WI38 (cell line): ENCODE results near the gene CYP2W1.

Experiments
- H3K4me3 ChIP-seq: 2 replicates; pipeline ENCODE4 v1.5.1; 2011; ENCODE audit warnings: low read depth, mild to moderate bottlenecking, control low read depth, low read length
- TF ChIP-seq, protein P1 (sequence below): IDR thresholded peaks from 2 replicates; pipeline ENCODE4 v1.5.1; 2012; ENCODE audit warnings: low read depth, mild to moderate bottlenecking, control low read depth, low read length

CYP2W1 gene, protein sequence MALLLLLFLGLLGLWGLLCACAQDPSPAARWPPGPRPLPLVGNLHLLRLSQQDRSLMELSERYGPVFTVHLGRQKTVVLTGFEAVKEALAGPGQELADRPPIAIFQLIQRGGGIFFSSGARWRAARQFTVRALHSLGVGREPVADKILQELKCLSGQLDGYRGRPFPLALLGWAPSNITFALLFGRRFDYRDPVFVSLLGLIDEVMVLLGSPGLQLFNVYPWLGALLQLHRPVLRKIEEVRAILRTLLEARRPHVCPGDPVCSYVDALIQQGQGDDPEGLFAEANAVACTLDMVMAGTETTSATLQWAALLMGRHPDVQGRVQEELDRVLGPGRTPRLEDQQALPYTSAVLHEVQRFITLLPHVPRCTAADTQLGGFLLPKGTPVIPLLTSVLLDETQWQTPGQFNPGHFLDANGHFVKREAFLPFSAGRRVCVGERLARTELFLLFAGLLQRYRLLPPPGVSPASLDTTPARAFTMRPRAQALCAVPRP

GRCh38 chr7:983004-983615 lies at the start of gene CYP2W1:
TSS of gene CYP2W1 (plus strand) at chr7:983181. CDS start at chr7:983212, 31 bp downstream.
- TF ChIP-seq, protein P1, sequence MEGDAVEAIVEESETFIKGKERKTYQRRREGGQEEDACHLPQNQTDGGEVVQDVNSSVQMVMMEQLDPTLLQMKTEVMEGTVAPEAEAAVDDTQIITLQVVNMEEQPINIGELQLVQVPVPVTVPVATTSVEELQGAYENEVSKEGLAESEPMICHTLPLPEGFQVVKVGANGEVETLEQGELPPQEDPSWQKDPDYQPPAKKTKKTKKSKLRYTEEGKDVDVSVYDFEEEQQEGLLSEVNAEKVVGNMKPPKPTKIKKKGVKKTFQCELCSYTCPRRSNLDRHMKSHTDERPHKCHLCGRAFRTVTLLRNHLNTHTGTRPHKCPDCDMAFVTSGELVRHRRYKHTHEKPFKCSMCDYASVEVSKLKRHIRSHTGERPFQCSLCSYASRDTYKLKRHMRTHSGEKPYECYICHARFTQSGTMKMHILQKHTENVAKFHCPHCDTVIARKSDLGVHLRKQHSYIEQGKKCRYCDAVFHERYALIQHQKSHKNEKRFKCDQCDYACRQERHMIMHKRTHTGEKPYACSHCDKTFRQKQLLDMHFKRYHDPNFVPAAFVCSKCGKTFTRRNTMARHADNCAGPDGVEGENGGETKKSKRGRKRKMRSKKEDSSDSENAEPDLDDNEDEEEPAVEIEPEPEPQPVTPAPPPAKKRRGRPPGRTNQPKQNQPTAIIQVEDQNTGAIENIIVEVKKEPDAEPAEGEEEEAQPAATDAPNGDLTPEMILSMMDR, result no peak
- H3K4me3 ChIP-seq, result no peak within 1 kb of the TSS

DNA sequence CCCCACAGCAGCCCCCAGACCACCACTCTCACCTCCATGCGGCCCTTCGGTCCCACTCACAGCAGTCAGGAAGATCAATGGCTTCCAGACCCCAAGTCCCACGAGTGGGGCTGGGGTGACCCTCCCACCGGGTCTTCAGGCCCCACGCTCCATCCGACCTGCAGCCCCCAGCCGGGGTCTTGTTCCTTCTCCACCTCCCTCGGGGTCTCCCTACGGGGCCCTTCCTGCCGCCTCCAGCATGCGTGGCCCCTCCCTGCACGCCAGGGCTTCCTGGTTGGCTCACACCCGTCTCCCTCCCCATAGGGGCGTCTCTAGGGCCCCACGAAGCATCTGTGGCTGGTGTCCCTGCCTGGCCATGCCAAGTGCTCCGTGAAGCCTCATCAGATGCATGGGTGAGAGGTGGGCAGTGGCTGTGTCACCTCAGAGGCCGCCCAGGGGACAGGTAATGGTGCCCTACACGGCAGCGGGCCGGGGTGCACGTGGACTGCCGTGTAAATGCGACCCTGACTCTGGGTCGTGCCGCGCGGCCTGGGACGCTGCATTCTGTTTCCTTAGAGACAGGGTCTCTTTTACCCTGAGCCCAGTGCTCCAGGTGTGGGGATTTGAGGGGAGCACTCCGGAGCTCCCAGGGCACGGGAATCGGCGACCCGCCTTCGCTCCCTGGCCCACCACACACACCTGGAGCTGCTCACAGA lies 48.4 kb upstream of the CYP2W1 start:
- TF ChIP-seq, protein P1, result no peak
- H3K4me3 ChIP-seq, result no peak overlapping the region

GRCh38 chr7:935164-935873 lies 47.7 kb upstream of the CYP2W1 start:
- H3K4me3 ChIP-seq, result no peak overlapping the region
- TF ChIP-seq, protein P1, result no peak

DNA sequence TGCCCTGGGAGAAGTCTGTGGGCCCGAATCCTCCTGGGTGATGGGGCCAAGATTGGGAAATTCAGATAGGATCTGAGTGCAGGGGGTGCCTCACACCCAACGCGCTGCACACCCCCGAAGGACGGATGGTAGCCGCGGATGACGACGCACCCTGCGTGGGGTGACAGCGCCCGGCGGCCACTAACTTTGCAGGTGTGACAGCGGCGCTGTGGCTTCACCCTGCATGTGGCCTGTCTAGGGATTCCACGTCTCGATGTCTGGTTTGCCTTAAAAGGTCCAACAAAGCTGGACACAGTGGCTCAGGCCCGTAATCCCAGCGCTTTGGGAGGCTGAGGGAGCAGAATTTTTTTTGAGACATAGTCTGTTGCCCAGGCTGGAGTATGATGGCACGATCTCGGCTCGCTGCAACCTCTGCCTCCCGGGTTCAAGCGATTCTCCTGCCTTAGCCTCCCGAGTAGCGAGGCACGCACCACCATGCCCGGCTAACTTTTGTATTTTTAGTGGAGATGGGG lies 47.1 kb upstream of the CYP2W1 start:
- TF ChIP-seq, protein P1, result no peak
- no peak overlapping the region for H3K4me3 ChIP-seq

DNA sequence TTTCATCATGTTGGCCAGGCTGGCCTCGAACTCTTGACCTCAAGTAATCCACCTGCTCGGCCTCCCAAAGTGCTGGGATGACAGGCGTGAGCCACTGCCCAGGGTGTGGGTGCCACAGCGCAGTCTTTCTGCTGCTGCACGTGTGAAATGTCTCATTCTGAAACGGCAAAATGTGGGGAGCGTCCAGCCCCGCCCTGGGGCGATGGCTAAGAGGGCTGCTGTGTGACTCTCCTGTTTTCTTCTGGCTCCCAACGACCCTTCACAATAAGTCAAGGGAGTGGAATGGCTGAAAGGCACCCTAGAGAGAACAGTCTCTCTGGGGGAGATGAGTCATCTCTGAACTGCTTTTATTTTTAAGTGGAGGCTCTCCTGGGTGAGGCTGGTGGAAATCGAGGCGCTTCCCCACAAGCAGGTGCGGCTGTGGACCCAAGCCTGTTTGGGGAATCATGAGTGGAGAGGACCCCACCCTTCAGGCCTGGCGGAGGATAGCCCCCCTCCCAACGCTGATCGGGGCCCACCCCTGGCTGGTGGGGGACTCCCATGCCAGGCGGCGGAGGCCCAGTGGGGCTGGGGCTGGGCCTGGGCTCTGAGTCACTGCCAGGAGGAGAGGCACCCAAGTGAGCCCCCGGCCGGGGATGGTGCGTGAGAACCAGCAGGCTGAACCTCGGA lies 46.5 kb upstream of the CYP2W1 start:
- H3K4me3 ChIP-seq, result no peak overlapping the region

DNA sequence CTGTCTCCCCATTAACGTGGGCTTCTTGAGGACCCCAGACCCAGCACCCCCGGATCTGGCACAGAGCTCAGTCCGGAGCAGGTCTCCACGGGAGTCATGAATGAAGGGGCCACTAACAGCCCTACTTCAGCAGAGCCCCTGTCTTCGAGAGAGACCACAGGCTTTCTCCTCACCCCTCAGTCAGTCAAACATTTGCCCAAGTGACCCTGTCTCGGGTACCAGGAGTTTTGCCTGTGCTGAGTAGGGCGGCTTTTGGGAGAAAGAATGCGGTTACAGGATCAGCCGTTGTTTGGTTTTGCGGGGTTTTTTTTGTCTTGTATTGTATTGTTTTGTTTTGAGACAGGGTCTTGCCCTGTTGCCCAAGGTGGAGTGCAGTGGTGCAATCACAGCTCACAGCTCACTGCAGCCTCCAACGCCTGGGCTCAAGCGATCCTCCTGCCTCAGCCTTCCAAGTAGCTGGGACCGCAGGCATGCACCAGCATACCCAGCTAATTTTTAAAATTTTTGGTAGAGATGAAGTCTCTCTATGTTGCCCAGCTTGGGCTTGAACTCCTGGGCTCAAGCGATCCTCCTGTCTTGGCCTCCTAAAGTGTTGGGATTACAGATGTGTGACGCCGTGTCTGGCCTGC lies 45.0 kb upstream of the CYP2W1 start:
- H3K4me3 ChIP-seq, result no peak overlapping the region
- TF ChIP-seq, protein P1, result no peak

More for the DNA sequence above, 46.5 kb upstream of the CYP2W1 start:
- TF ChIP-seq, protein P1, result no peak
